ENCODE results near the gene VSIR.
A peak's percentile ranks its signal among the peaks of the same experiment; 100 is the strongest.

DNA sequence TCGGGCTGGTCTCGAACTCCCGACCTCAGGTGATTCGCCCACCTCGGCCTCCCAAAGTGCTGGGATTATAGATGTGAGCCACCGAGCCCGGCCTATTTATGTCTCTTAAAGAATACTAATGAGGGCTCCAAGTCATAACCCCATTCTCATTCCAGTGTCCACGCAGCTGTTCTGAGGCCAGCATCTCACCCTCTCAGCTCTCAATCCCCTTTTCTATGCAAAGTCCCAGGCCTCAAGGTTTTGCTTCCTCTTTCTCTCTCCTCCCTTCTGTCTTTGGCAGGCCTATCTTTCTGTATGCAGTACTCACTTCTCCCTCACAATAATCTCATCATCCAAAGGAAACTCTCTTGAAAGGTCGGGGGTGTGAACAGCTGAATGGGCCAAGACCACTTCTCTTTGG lies 28.0 kb upstream of the VSIR start:
- TF ChIP-seq, protein P1, sequence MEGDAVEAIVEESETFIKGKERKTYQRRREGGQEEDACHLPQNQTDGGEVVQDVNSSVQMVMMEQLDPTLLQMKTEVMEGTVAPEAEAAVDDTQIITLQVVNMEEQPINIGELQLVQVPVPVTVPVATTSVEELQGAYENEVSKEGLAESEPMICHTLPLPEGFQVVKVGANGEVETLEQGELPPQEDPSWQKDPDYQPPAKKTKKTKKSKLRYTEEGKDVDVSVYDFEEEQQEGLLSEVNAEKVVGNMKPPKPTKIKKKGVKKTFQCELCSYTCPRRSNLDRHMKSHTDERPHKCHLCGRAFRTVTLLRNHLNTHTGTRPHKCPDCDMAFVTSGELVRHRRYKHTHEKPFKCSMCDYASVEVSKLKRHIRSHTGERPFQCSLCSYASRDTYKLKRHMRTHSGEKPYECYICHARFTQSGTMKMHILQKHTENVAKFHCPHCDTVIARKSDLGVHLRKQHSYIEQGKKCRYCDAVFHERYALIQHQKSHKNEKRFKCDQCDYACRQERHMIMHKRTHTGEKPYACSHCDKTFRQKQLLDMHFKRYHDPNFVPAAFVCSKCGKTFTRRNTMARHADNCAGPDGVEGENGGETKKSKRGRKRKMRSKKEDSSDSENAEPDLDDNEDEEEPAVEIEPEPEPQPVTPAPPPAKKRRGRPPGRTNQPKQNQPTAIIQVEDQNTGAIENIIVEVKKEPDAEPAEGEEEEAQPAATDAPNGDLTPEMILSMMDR (IDR thresholded peaks at IDR 0.05 in 8 of 11, conservative IDR thresholded peaks at IDR 0.05 in 3 of 11), result peak in 2 of 11 experiments; percentile 28 to 31
- TF ChIP-seq POLR2A (IDR thresholded peaks at IDR 0.05), result no peak
- TF ChIP-seq POLR2AphosphoS5 (IDR thresholded peaks at IDR 0.05), result no peak
